Endodermal cell (in vitro differentiated cells): ENCODE measurements around the gene ITSN1. TPM values are rescaled to one million over a fixed set of nuclear protein-coding genes. Genes with fewer than 3 reads are reported as not detected.

Experiments used
- DNase-seq: peaks from one replicate; pipeline ENCODE4 v3.0.0-alpha.2; 2017
- H3K27ac ChIP-seq: 2 replicates; pipeline ENCODE4 v1.5.1; 2013; ENCODE audit warnings: mild to moderate bottlenecking, low read depth, low read length, moderate library complexity
- H3K27me3 ChIP-seq: 2 replicates; pipeline ENCODE4 v1.6.1; 2013; ENCODE audit warnings: mild to moderate bottlenecking, low read length, moderate library complexity; ENCODE audit not compliant: insufficient read depth, control insufficient read depth, poor library complexity, severe bottlenecking
- H3K36me3 ChIP-seq: 2 replicates; pipeline ENCODE4 v1.7.0; 2013; ENCODE audit warnings: mild to moderate bottlenecking, low read length, moderate library complexity; ENCODE audit not compliant: control insufficient read depth, insufficient read depth
- H3K4me1 ChIP-seq: one replicate; pipeline ENCODE4 v1.7.0; 2013; ENCODE audit warnings: low read length; ENCODE audit not compliant: control insufficient read depth, insufficient read depth
- H3K4me3 ChIP-seq: 2 replicates; pipeline ENCODE4 v1.5.1; 2013; ENCODE audit warnings: mild to moderate bottlenecking, low read length, moderate library complexity
- H3K9ac ChIP-seq: 2 replicates; pipeline ENCODE4 v1.6.1; 2013; ENCODE audit warnings: mild to moderate bottlenecking, low read length, moderate library complexity; ENCODE audit not compliant: poor library complexity, severe bottlenecking; ENCODE audit errors: extremely low read depth
- H3K9me3 ChIP-seq: 2 replicates; pipeline ENCODE4 v1.6.1; 2013; ENCODE audit warnings: mild to moderate bottlenecking, low read length, moderate library complexity; ENCODE audit not compliant: control insufficient read depth
- H3K27ac Mint-ChIP-seq: 2 replicates; pipeline ENCODE4 v1.8.0; 2020; ENCODE audit warnings: mixed read lengths
- H3K27me3 Mint-ChIP-seq: 2 replicates; pipeline ENCODE4 v1.8.0; 2021; ENCODE audit warnings: mild to moderate bottlenecking, mixed read lengths; ENCODE audit not compliant: insufficient read depth
- H3K36me3 Mint-ChIP-seq: 2 replicates; pipeline ENCODE4 v1.8.0; 2020; ENCODE audit warnings: low read depth, mixed read lengths
- H3K4me1 Mint-ChIP-seq: 2 replicates; pipeline ENCODE4 v1.8.0; 2020; ENCODE audit warnings: mixed read lengths
- H3K4me3 Mint-ChIP-seq: 2 replicates; pipeline ENCODE4 v1.8.0; 2020; ENCODE audit warnings: mild to moderate bottlenecking, moderate library complexity, mixed read lengths
- H3K9me3 Mint-ChIP-seq: 2 replicates; pipeline ENCODE4 v1.8.0; 2020; ENCODE audit warnings: mild to moderate bottlenecking, mixed read lengths
- CTCF ChIP-seq: fragments of 200-600 bp; sonication (generic); conservative IDR thresholded peaks from 2 replicates; pipeline ENCODE4 v1.5.0; 2021; ENCODE audit warnings: antibody characterized with exemption, mild to moderate bottlenecking
- WGBS, 2 experiments: methylation state at CpG; one replicate each; pipeline versions ENCODE4 v1.1.5 to v1.1.7; 2013; ENCODE audit warnings: missing lambda C conversion rate in 2 of 2, mixed read lengths in 1 of 2; ENCODE audit not compliant: insufficient coverage in 1 of 2, insufficient read length in 1 of 2; 5-methylcytosine and 5-hydroxymethylcytosine counted together
- total RNA-seq, 2 donors: library from RNA; stranded (reverse); fragmentation: NEBNext Ultra II Directional in 1 of 2; extraction: Animal tissue kit (Norgen Biotek cat#: 25700) in 1 of 2; gene quantifications; 2 replicates in 1 of 2; 3 replicates in 1 of 2; pipeline ENCODE4 v1.2.1, GENCODE V29; 2021

The ITSN1 gene
- total RNA-seq, 2 donors from 2014 or later: 89.6 to 104 TPM

GRCh38 chr21:33797565-33797964 is 155.3 kb downstream of the ITSN1 start:
- H3K9me3 Mint-ChIP-seq: no peaks in the 10 kb centered on the region
- WGBS, 2 experiments: 94 to 100% methylated on average over 5 of the region's 5 CpGs

GRCh38 chr21:33799378-33800090 is 157.2 kb downstream of the ITSN1 start:
- Mint-ChIP-seq H3K9me3 (no peaks in the 10 kb centered on the region), H3K36me3 (peaks cover 71% of the 10 kb centered on the region)

More at GRCh38 chr21:33797565-33797964, 155.3 kb downstream of the ITSN1 start:
- H3K36me3 Mint-ChIP-seq: peaks cover 68% of the 10 kb centered on the region
- TF ChIP-seq CTCF: no peak
- H3K27ac Mint-ChIP-seq: no peak overlapping the region
- H3K9ac ChIP-seq: no peak overlapping the region
- no peak overlapping the region for H3K27ac ChIP-seq
- no peaks in the 10 kb centered on the region for H3K27me3 ChIP-seq
- no peak overlapping the region for H3K4me3 Mint-ChIP-seq
- no peaks in the 10 kb centered on the region for H3K27me3 Mint-ChIP-seq
- DNase-seq: no peak
- H3K4me1 ChIP-seq: peaks cover 9% of the 10 kb centered on the region
- no peaks in the 10 kb centered on the region for H3K9me3 ChIP-seq
- peaks cover 76% of the 10 kb centered on the region for H3K36me3 ChIP-seq
- H3K4me3 ChIP-seq: no peak overlapping the region
- peaks cover 23% of the 10 kb centered on the region for H3K4me1 Mint-ChIP-seq

GRCh38 chr21:33800753-33801423 is 158.6 kb downstream of the ITSN1 start:
- Mint-ChIP-seq H3K4me1 (peaks cover 15% of the 10 kb centered on the region), H3K36me3 (peaks cover 71% of the 10 kb centered on the region), H3K4me3 (no peak overlapping the region), H3K27me3 (no peaks in the 10 kb centered on the region), H3K27ac (no peak overlapping the region), H3K9me3 (no peaks in the 10 kb centered on the region)
- H3K4me3 ChIP-seq: no peak overlapping the region
- peaks cover 9% of the 10 kb centered on the region for H3K4me1 ChIP-seq
- H3K27me3 ChIP-seq: no peaks in the 10 kb centered on the region
- no peak overlapping the region for H3K27ac ChIP-seq
- no peaks in the 10 kb centered on the region for H3K9me3 ChIP-seq
- no peak for TF ChIP-seq CTCF
- DNase-seq: no peak
- H3K36me3 ChIP-seq: peaks cover 76% of the 10 kb centered on the region
- no peak overlapping the region for H3K9ac ChIP-seq
- 97 to 100% methylated on average over 2 to 5 of the region's 5 CpGs for WGBS, 2 experiments

More at GRCh38 chr21:33799378-33800090, 157.2 kb downstream of the ITSN1 start:
- no peak for DNase-seq
- Histone ChIP-seq H3K27me3 (no peaks in the 10 kb centered on the region), H3K9ac (no peak overlapping the region), H3K27ac (peak overlapping the region; percentile 48), H3K9me3 (no peaks in the 10 kb centered on the region), H3K4me1 (peaks cover 9% of the 10 kb centered on the region), H3K4me3 (no peak overlapping the region), H3K36me3 (peaks cover 76% of the 10 kb centered on the region)
- Mint-ChIP-seq H3K4me3 (no peak overlapping the region), H3K27me3 (no peaks in the 10 kb centered on the region), H3K4me1 (peaks cover 15% of the 10 kb centered on the region), H3K27ac (no peak overlapping the region)
- WGBS, 2 experiments: 87 to 91% methylated on average over 4 to 5 of the region's 5 CpGs
- no peak for TF ChIP-seq CTCF
